Liver (tissue), 9 donors: ENCODE data around the gene AP1M1. TPM values are rescaled to one million over a fixed set of nuclear protein-coding genes. Genes with fewer than 3 reads are reported as not detected.

Experiments used
- DNase-seq: peaks from one replicate; pipeline ENCODE4 v3.0.0-alpha.2; 2017; ENCODE audit warnings: low spot score
- H3K27ac ChIP-seq, 2 donors: one replicate each; pipeline ENCODE4 v1.7.0; 2013; ENCODE audit warnings: inconsistent platforms in 2 of 2, low read length in 2 of 2, control low read depth in 1 of 2, low read depth in 1 of 2, mild to moderate bottlenecking in 1 of 2
- H3K27me3 ChIP-seq, 4 donors: one replicate each; pipeline versions ENCODE4 v1.6.1 to v1.7.0; 2013; ENCODE audit warnings: low read length in 3 of 4, inconsistent platforms in 1 of 4, mild to moderate bottlenecking in 1 of 4, moderate library complexity in 1 of 4; ENCODE audit not compliant: control insufficient read depth in 4 of 4, insufficient read depth in 4 of 4
- H3K36me3 ChIP-seq, 4 donors: one replicate each; pipeline versions ENCODE4 v1.6.1 to v1.7.0; 2013; ENCODE audit warnings: low read length in 3 of 4, mild to moderate bottlenecking in 3 of 4, low read depth in 1 of 4, moderate library complexity in 1 of 4; ENCODE audit not compliant: control insufficient read depth in 4 of 4, insufficient read depth in 3 of 4
- H3K4me1 ChIP-seq, 4 donors: one replicate each; pipeline versions ENCODE4 v1.6.1 to v1.7.0; 2013; ENCODE audit warnings: low read length in 3 of 4, mild to moderate bottlenecking in 3 of 4, moderate library complexity in 1 of 4; ENCODE audit not compliant: control insufficient read depth in 4 of 4, insufficient read depth in 4 of 4
- H3K4me3 ChIP-seq, 3 donors: one replicate each; pipeline versions ENCODE4 v1.6.1 to v1.7.0; 2013; ENCODE audit warnings: low read length in 3 of 3, control low read depth in 1 of 3, low read depth in 1 of 3, mild to moderate bottlenecking in 1 of 3
- H3K9ac ChIP-seq, 2 donors: one replicate each; pipeline ENCODE4 v1.7.0; 2013; ENCODE audit warnings: low read length in 2 of 2, mild to moderate bottlenecking in 2 of 2, moderate library complexity in 2 of 2, control low read depth in 1 of 2, low read depth in 1 of 2
- H3K9me3 ChIP-seq, 4 donors: one replicate each; pipeline versions ENCODE4 v1.6.1 to v1.7.0; 2013; ENCODE audit warnings: low read length in 3 of 4; ENCODE audit not compliant: control insufficient read depth in 4 of 4
- EGR1 ChIP-seq, 2 donors: IDR thresholded peaks; 2 replicates each; pipeline ENCODE4 v1.6.1; 2016 to 2018; ENCODE audit warnings: antibody characterized with exemption in 2 of 2, low read depth in 2 of 2
- FOXA1 ChIP-seq: IDR thresholded peaks from 2 replicates; pipeline ENCODE4 v1.6.1; 2016; ENCODE audit warnings: antibody characterized with exemption
- FOXA2 ChIP-seq: IDR thresholded peaks from 2 replicates; pipeline ENCODE4 v1.6.1; 2016; ENCODE audit warnings: antibody characterized with exemption
- GABPA ChIP-seq, 2 donors: IDR thresholded peaks in 1 of 2; conservative IDR thresholded peaks in 1 of 2; 2 replicates each; pipeline ENCODE4 v1.6.1; 2016; ENCODE audit warnings: antibody characterized with exemption in 2 of 2, mild to moderate bottlenecking in 1 of 2, moderate library complexity in 1 of 2
- HNF4A ChIP-seq, 2 donors: conservative IDR thresholded peaks; 2 replicates each; pipeline ENCODE4 v1.6.1; 2016; ENCODE audit warnings: antibody characterized with exemption in 2 of 2, mild to moderate bottlenecking in 2 of 2
- HNF4G ChIP-seq: IDR thresholded peaks from 2 replicates; pipeline ENCODE4 v1.6.1; 2016; ENCODE audit warnings: antibody characterized with exemption
- JUND ChIP-seq, 2 donors: IDR thresholded peaks; 2 replicates each; pipeline ENCODE4 v1.6.1; 2016; ENCODE audit warnings: antibody characterized with exemption in 2 of 2
- NR2F2 ChIP-seq: IDR thresholded peaks from 2 replicates; pipeline ENCODE4 v1.6.1; 2016; ENCODE audit warnings: antibody characterized with exemption
- RAD21 ChIP-seq, 2 donors: IDR thresholded peaks; 2 replicates each; pipeline ENCODE4 v1.6.1; 2016; ENCODE audit warnings: antibody characterized with exemption in 2 of 2, mild to moderate bottlenecking in 2 of 2
- SP1 ChIP-seq: IDR thresholded peaks from 2 replicates; pipeline ENCODE4 v1.6.1; 2018; ENCODE audit warnings: antibody characterized with exemption, mild to moderate bottlenecking
- WGBS: extraction: QIAGEN DNeasy Blood & Tissue Kit; methylation state at CpG from one replicate; pipeline ENCODE4 v1.1.7; 2013; 5-methylcytosine and 5-hydroxymethylcytosine counted together
- polyA plus RNA-seq, 2 donors: library from polyadenylated mRNA; stranded (reverse) in 1 of 2; unstranded in 1 of 2; fragments of 200-250 nt in 1 of 2; fragments of >200 nt in 1 of 2; fragmentation: Nextera tagmentation in 1 of 2; extraction: Ambion mirVana in 1 of 2; gene quantifications; one replicate each; pipeline versions ENCODE4 v1.2.1 to v1.2.3, GENCODE V29; 2013 to 2015
- total RNA-seq, 2 donors: library from RNA; depleted of rRNA; stranded (reverse); fragments of >200 nt; gene quantifications; one replicate each; pipeline ENCODE4 v1.2.3, GENCODE V29; 2014
- TF ChIP-seq, protein P1 (sequence below): IDR thresholded peaks from 2 replicates; pipeline ENCODE4 v1.6.1; 2016; ENCODE audit warnings: antibody characterized with exemption
- TF ChIP-seq, protein P2 (sequence below): IDR thresholded peaks from 2 replicates; pipeline ENCODE4 v1.6.1; 2016; ENCODE audit warnings: antibody characterized with exemption, mild to moderate bottlenecking
- TF ChIP-seq, protein P3 (sequence below): IDR thresholded peaks from 2 replicates; pipeline ENCODE4 v1.6.1; 2016; ENCODE audit warnings: antibody characterized with exemption
- TF ChIP-seq, protein P4 (sequence below): IDR thresholded peaks from 2 replicates; pipeline ENCODE4 v1.6.1; 2016; ENCODE audit warnings: antibody characterized with exemption
- donor health status: healthy.
- donor health status: healthy.
- donor health status: healthy.
- donor health status: healthy.
- donor health status: healthy.

The AP1M1 gene
- total and polyA plus RNA-seq, 4 donors: 25.4 to 62.2 (median 50.4) TPM

DNA sequence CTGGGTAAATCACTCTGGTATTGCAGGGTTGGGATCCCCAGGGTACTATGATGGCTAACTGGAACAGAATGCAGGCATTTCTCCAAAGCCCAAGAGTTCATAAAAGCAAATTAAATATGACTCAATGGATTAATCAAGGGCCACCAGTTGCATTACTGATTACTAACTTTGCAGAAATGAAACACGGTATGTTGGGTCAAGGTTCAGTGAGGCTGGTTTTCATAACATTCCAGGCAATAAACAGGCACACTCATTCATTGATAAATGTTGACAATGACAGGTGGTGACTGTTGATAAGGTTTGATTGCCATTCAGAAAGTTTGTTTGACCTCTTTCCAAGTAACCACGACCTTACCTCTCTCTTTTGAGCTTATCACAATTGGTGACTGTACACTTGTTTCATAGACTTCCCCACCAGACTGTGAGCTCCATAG, 506 bp upstream of the AP1M1 start (continued):
- peak; percentile 67 to 71 for TF ChIP-seq HNF4A (conservative IDR thresholded peaks at IDR 0.05)
- TF ChIP-seq HNF4G: peak; percentile 52
- no peak for TF ChIP-seq GABPA (IDR thresholded peaks at IDR 0.05 in 1 of 2, conservative IDR thresholded peaks at IDR 0.05 in 1 of 2)
- no peak for TF ChIP-seq FOXA1
- peak; percentile 49 for TF ChIP-seq FOXA2
- TF ChIP-seq, protein P1, sequence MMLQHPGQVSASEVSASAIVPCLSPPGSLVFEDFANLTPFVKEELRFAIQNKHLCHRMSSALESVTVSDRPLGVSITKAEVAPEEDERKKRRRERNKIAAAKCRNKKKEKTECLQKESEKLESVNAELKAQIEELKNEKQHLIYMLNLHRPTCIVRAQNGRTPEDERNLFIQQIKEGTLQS: peak; percentile 11
- TF ChIP-seq NR2F2: peak; percentile 53
- peak; percentile 81 for TF ChIP-seq SP1

DNA sequence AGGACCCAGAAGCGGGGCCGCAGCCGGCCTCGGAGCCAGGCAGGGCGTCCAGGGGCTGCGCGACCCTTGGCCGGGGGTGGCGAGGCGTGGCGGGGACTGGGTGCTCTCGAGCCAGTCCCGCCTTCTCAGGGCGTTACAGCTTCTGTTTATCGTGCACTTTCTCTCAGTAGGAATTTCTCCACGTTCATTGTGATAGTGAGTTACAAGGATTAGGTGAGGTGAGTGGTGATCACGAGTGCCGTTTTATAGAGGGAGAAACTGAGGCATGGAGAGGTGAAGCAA, 600 bp downstream of the AP1M1 start:
- WGBS: under 1% methylated on average over 18 of the region's 18 CpGs
- Histone ChIP-seq H3K9ac (peak overlapping the region; percentile 66 to 68), H3K27ac (peak overlapping the region; percentile 90), H3K36me3 (peaks cover 0 to 7% (median 3%) of the 10 kb centered on the region in 4 donors), H3K27me3 (no peaks in the 10 kb centered on the region), H3K4me1 (peaks cover 19 to 65% (median 59%) of the 10 kb centered on the region in 4 donors), H3K4me3 (peak overlapping the region; percentile 71 to 92 (median 90)), H3K9me3 (no peaks in the 10 kb centered on the region)
- DNase-seq: no peak
- TF ChIP-seq HNF4G (no peak), RAD21 (IDR thresholded peaks at IDR 0.05) (no peak), NR2F2 (no peak), HNF4A (conservative IDR thresholded peaks at IDR 0.05) (no peak), FOXA2 (no peak), FOXA1 (no peak)
- TF ChIP-seq, protein P2, sequence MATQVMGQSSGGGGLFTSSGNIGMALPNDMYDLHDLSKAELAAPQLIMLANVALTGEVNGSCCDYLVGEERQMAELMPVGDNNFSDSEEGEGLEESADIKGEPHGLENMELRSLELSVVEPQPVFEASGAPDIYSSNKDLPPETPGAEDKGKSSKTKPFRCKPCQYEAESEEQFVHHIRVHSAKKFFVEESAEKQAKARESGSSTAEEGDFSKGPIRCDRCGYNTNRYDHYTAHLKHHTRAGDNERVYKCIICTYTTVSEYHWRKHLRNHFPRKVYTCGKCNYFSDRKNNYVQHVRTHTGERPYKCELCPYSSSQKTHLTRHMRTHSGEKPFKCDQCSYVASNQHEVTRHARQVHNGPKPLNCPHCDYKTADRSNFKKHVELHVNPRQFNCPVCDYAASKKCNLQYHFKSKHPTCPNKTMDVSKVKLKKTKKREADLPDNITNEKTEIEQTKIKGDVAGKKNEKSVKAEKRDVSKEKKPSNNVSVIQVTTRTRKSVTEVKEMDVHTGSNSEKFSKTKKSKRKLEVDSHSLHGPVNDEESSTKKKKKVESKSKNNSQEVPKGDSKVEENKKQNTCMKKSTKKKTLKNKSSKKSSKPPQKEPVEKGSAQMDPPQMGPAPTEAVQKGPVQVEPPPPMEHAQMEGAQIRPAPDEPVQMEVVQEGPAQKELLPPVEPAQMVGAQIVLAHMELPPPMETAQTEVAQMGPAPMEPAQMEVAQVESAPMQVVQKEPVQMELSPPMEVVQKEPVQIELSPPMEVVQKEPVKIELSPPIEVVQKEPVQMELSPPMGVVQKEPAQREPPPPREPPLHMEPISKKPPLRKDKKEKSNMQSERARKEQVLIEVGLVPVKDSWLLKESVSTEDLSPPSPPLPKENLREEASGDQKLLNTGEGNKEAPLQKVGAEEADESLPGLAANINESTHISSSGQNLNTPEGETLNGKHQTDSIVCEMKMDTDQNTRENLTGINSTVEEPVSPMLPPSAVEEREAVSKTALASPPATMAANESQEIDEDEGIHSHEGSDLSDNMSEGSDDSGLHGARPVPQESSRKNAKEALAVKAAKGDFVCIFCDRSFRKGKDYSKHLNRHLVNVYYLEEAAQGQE: no peak
- TF ChIP-seq, protein P3, sequence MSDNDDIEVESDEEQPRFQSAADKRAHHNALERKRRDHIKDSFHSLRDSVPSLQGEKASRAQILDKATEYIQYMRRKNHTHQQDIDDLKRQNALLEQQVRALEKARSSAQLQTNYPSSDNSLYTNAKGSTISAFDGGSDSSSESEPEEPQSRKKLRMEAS: no peak

DNA sequence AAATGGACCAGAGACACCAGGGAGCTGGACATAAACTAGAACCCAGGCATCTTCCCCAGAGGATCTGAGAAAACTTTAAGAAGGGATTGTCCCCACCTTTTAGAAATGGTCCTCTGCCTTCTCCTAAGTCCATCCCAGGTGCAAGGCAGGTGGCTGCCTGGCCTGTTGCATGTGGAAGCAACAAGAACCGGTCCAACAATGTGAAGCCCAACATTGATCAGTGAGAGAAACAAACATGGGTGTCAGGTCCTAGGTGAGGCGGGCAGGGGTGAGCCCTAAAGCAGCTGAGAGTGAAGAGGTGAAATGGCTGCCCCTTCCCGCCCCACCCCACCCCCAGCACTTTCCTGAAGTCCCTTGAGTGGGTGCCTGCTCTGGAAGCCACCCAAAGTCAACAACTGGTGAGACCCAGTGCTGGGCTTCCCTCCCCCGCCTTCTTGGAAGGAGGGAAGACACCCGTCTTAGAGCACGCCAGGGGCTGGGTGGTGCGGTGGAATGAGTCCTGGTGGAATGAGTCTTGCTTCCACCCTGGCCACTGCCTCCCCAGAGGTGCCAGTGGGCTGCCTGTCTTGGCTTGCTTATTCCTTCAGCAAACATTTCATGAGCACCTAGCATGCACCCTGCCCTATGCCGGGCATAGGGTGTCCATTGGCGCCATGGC, 1.7 kb downstream of the AP1M1 start:
- no peak overlapping the region for H3K4me3 ChIP-seq
- peak overlapping the region; percentile 90 for H3K27ac ChIP-seq
- no peak for TF ChIP-seq FOXA1
- no peak for TF ChIP-seq FOXA2
- no peak for TF ChIP-seq EGR1 (IDR thresholded peaks at IDR 0.05; ENCODE audit: low read depth in 2 of 2)
- TF ChIP-seq, protein P2: no peak
- TF ChIP-seq NR2F2: no peak
- no peak for TF ChIP-seq JUND (IDR thresholded peaks at IDR 0.05)
- TF ChIP-seq, protein P1: no peak
- TF ChIP-seq SP1: no peak
- TF ChIP-seq HNF4G: no peak
- TF ChIP-seq, protein P4, sequence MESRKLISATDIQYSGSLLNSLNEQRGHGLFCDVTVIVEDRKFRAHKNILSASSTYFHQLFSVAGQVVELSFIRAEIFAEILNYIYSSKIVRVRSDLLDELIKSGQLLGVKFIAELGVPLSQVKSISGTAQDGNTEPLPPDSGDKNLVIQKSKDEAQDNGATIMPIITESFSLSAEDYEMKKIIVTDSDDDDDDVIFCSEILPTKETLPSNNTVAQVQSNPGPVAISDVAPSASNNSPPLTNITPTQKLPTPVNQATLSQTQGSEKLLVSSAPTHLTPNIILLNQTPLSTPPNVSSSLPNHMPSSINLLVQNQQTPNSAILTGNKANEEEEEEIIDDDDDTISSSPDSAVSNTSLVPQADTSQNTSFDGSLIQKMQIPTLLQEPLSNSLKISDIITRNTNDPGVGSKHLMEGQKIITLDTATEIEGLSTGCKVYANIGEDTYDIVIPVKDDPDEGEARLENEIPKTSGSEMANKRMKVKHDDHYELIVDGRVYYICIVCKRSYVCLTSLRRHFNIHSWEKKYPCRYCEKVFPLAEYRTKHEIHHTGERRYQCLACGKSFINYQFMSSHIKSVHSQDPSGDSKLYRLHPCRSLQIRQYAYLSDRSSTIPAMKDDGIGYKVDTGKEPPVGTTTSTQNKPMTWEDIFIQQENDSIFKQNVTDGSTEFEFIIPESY: no peak
- no peak overlapping the region for H3K9ac ChIP-seq
- DNase-seq: no peak
- H3K27me3 ChIP-seq: no peaks in the 10 kb centered on the region
- WGBS: 69% methylated on average over 9 of the region's 9 CpGs
- no peaks in the 10 kb centered on the region for H3K9me3 ChIP-seq
- H3K36me3 ChIP-seq: peaks cover 4 to 11% (median 8%) of the 10 kb centered on the region in 4 donors
- H3K4me1 ChIP-seq: peaks cover 23 to 76% (median 70%) of the 10 kb centered on the region in 4 donors
